Measurements from ENCODE around the gene PSMB8.

PSMB8 gene

GRCh38 chr6:32835167-32835893 is 8.5 kb downstream of the PSMB8 start:
- H3K4me3 Mint-ChIP-seq, result peak overlapping the region; percentile 92
- H3K27ac Mint-ChIP-seq, result peak overlapping the region; percentile 100
- no peaks in the 10 kb centered on the region for H3K9me3 Mint-ChIP-seq (ENCODE audit: low read depth)
- H3K4me1 Mint-ChIP-seq (ENCODE audit: low read depth), result peaks cover 79% of the 10 kb centered on the region
- H3K27me3 Mint-ChIP-seq, result no peaks in the 10 kb centered on the region
- peaks cover 38% of the 10 kb centered on the region for H3K36me3 Mint-ChIP-seq

- peaks cover 34% of the 10 kb centered on the region for H3K36me3 Mint-ChIP-seq
- no peaks in the 10 kb centered on the region for H3K27me3 Mint-ChIP-seq
- H3K4me3 Mint-ChIP-seq, result peak overlapping the region; percentile 92
- H3K9me3 Mint-ChIP-seq (ENCODE audit: low read depth), result no peaks in the 10 kb centered on the region
- H3K27ac Mint-ChIP-seq, result peak overlapping the region; percentile 100
- peaks cover 72% of the 10 kb centered on the region for H3K4me1 Mint-ChIP-seq (ENCODE audit: low read depth)
These were observed 10.2 kb downstream of the PSMB8 start for GRCh38 chr6:32833664-32834063.

- Mint-ChIP-seq H3K4me1 (ENCODE audit: low read depth) (peaks cover 74% of the 10 kb centered on the region), H3K9me3 (ENCODE audit: low read depth) (no peaks in the 10 kb centered on the region), H3K27ac (no peak overlapping the region), H3K4me3 (peak overlapping the region; percentile 40), H3K36me3 (peaks cover 35% of the 10 kb centered on the region), H3K27me3 (no peaks in the 10 kb centered on the region)
These were observed 11.3 kb downstream of the PSMB8 start for GRCh38 chr6:32832535-32832934.

- Mint-ChIP-seq H3K9me3 (ENCODE audit: low read depth) (no peaks in the 10 kb centered on the region), H3K4me1 (ENCODE audit: low read depth) (peaks cover 68% of the 10 kb centered on the region), H3K4me3 (no peak overlapping the region), H3K27me3 (no peaks in the 10 kb centered on the region), H3K27ac (peak overlapping the region; percentile 70), H3K36me3 (peaks cover 28% of the 10 kb centered on the region)
These were observed 12.9 kb downstream of the PSMB8 start for GRCh38 chr6:32830936-32831335.

- Mint-ChIP-seq H3K36me3 (peaks cover 22% of the 10 kb centered on the region), H3K27ac (peak overlapping the region; percentile 66), H3K4me1 (ENCODE audit: low read depth) (peaks cover 59% of the 10 kb centered on the region), H3K4me3 (no peak overlapping the region), H3K9me3 (ENCODE audit: low read depth) (no peaks in the 10 kb centered on the region), H3K27me3 (no peaks in the 10 kb centered on the region)
These were observed 13.8 kb downstream of the PSMB8 start for GRCh38 chr6:32830017-32830416.

- H3K36me3 Mint-ChIP-seq, result peaks cover 19% of the 10 kb centered on the region
- peaks cover 54% of the 10 kb centered on the region for H3K4me1 Mint-ChIP-seq (ENCODE audit: low read depth)
- H3K27me3 Mint-ChIP-seq, result no peaks in the 10 kb centered on the region
- H3K9me3 Mint-ChIP-seq (ENCODE audit: low read depth), result no peaks in the 10 kb centered on the region
- H3K4me3 Mint-ChIP-seq, result no peak overlapping the region
- peak overlapping the region; percentile 22 for H3K27ac Mint-ChIP-seq
These were observed 14.4 kb downstream of the PSMB8 start for GRCh38 chr6:32829495-32829894.

GRCh38 chr6:32827025-32827424 is 16.8 kb downstream of the PSMB8 start:
- no peaks in the 10 kb centered on the region for H3K27me3 Mint-ChIP-seq
- H3K4me3 Mint-ChIP-seq, result no peak overlapping the region
- peak overlapping the region; percentile 69 for H3K27ac Mint-ChIP-seq
- peaks cover 11% of the 10 kb centered on the region for H3K36me3 Mint-ChIP-seq
- peaks cover 29% of the 10 kb centered on the region for H3K4me1 Mint-ChIP-seq (ENCODE audit: low read depth)
- no peaks in the 10 kb centered on the region for H3K9me3 Mint-ChIP-seq (ENCODE audit: low read depth)

- Mint-ChIP-seq H3K4me1 (ENCODE audit: low read depth) (peaks cover 22% of the 10 kb centered on the region), H3K36me3 (peaks cover 7% of the 10 kb centered on the region), H3K27me3 (no peaks in the 10 kb centered on the region), H3K4me3 (no peak overlapping the region), H3K27ac (peak overlapping the region; percentile 61), H3K9me3 (ENCODE audit: low read depth) (no peaks in the 10 kb centered on the region)
These were observed 17.9 kb downstream of the PSMB8 start for GRCh38 chr6:32825966-32826365.

- Mint-ChIP-seq H3K27ac (no peak overlapping the region), H3K4me1 (ENCODE audit: low read depth) (peaks cover 2% of the 10 kb centered on the region), H3K36me3 (peaks cover 7% of the 10 kb centered on the region), H3K9me3 (ENCODE audit: low read depth) (no peaks in the 10 kb centered on the region), H3K4me3 (no peak overlapping the region), H3K27me3 (no peaks in the 10 kb centered on the region)
These were observed 24.1 kb downstream of the PSMB8 start for GRCh38 chr6:32819729-32820128.

- Mint-ChIP-seq H3K4me1 (ENCODE audit: low read depth) (peaks cover 2% of the 10 kb centered on the region), H3K27me3 (no peaks in the 10 kb centered on the region), H3K9me3 (ENCODE audit: low read depth) (no peaks in the 10 kb centered on the region), H3K36me3 (peaks cover 10% of the 10 kb centered on the region), H3K4me3 (no peak overlapping the region), H3K27ac (no peak overlapping the region)
These were observed 25.0 kb downstream of the PSMB8 start for GRCh38 chr6:32818867-32819266.

- Mint-ChIP-seq H3K36me3 (peaks cover 14% of the 10 kb centered on the region), H3K4me3 (no peak within 1 kb of the TSS), H3K27me3 (no peaks in the 10 kb centered on the region), H3K9me3 (ENCODE audit: low read depth) (no peaks in the 10 kb centered on the region), H3K4me1 (ENCODE audit: low read depth) (peaks cover 2% of the 10 kb centered on the region), H3K27ac (no peak within 1 kb of the TSS)
These were observed 27.1 kb downstream of the PSMB8 start, which contains the start of gene HLA-DOB for GRCh38 chr6:32816746-32817204. TSS of gene HLA-DOB (minus strand) at chr6:32817002. CDS start at chr6:32816951, 51 bp downstream.

GRCh38 chr6:32815996-32816395 is 27.9 kb downstream of the PSMB8 start:
- H3K36me3 Mint-ChIP-seq, result peaks cover 14% of the 10 kb centered on the region
- no peaks in the 10 kb centered on the region for H3K9me3 Mint-ChIP-seq (ENCODE audit: low read depth)
- peaks cover 2% of the 10 kb centered on the region for H3K4me1 Mint-ChIP-seq (ENCODE audit: low read depth)
- H3K27ac Mint-ChIP-seq, result no peak overlapping the region
- no peak overlapping the region for H3K4me3 Mint-ChIP-seq
- no peaks in the 10 kb centered on the region for H3K27me3 Mint-ChIP-seq

- Mint-ChIP-seq H3K27ac (no peak overlapping the region), H3K4me3 (no peak overlapping the region), H3K27me3 (no peaks in the 10 kb centered on the region), H3K9me3 (ENCODE audit: low read depth) (no peaks in the 10 kb centered on the region), H3K36me3 (peaks cover 14% of the 10 kb centered on the region), H3K4me1 (ENCODE audit: low read depth) (peaks cover 2% of the 10 kb centered on the region)
These were observed 28.7 kb downstream of the PSMB8 start for GRCh38 chr6:32815115-32815514.

GRCh38 chr6:32814145-32814544 is 29.7 kb downstream of the PSMB8 start:
- Mint-ChIP-seq H3K4me1 (ENCODE audit: low read depth) (peaks cover 2% of the 10 kb centered on the region), H3K9me3 (ENCODE audit: low read depth) (no peaks in the 10 kb centered on the region), H3K36me3 (peaks cover 11% of the 10 kb centered on the region), H3K27me3 (no peaks in the 10 kb centered on the region), H3K27ac (no peak overlapping the region), H3K4me3 (no peak overlapping the region)

- peaks cover 13% of the 10 kb centered on the region for H3K4me1 Mint-ChIP-seq (ENCODE audit: low read depth)
- H3K9me3 Mint-ChIP-seq (ENCODE audit: low read depth), result no peaks in the 10 kb centered on the region
- H3K4me3 Mint-ChIP-seq, result no peak overlapping the region
- peaks cover 12% of the 10 kb centered on the region for H3K36me3 Mint-ChIP-seq
- peaks cover 9% of the 10 kb centered on the region for H3K27me3 Mint-ChIP-seq
- H3K27ac Mint-ChIP-seq, result no peak overlapping the region
These were observed 34.7 kb downstream of the PSMB8 start for GRCh38 chr6:32809171-32809570.
